Heart left ventricle (tissue), 16 donors: Measurements from ENCODE around the gene TMEM143. TPM values are rescaled to one million over a fixed set of nuclear protein-coding genes. Genes with fewer than 3 reads are reported as not detected.

Experiments
- ATAC-seq, 4 donors: fragments of 200-7000 bp; cut with Tn5 transposase; one replicate each; pipeline ENCODE4 v1.9.1; 2020 to 2022; ENCODE audit warnings: moderate library complexity in 4 of 4, mild to moderate bottlenecking in 3 of 4, moderate number of reproducible peaks in 1 of 4
- DNase-seq, 5 donors: peaks; one replicate each; pipeline ENCODE4 v3.0.0-alpha.2; 2020
- H3K27ac ChIP-seq, 12 donors: fragments of 200-600 bp; sonication (generic) in 4 of 12; one replicate each; pipeline versions ENCODE4 v1.5.0 to v1.8.0; 2016 to 2022; ENCODE audit warnings: mild to moderate bottlenecking in 2 of 12
- H3K27me3 ChIP-seq, 9 donors: fragments of 200-600 bp; sonication (generic) in 2 of 9; one replicate each; pipeline versions ENCODE4 v1.5.1 to v1.8.0; 2016 to 2022; ENCODE audit warnings: mild to moderate bottlenecking in 3 of 9
- H3K36me3 ChIP-seq, 9 donors: fragments of 200-600 bp; sonication (generic) in 2 of 9; one replicate each; pipeline versions ENCODE4 v1.5.0 to v1.8.0; 2018 to 2022; ENCODE audit warnings: mild to moderate bottlenecking in 2 of 9
- H3K4me1 ChIP-seq, 12 donors: fragments of 200-600 bp; sonication (generic) in 4 of 12; one replicate each; pipeline versions ENCODE4 v1.5.0 to v1.8.0; 2016 to 2022; ENCODE audit warnings: mild to moderate bottlenecking in 3 of 12
- H3K4me3 ChIP-seq, 12 donors: fragments of 200-600 bp; sonication (generic) in 4 of 12; one replicate each; pipeline versions ENCODE4 v1.5.0 to v1.8.0; 2017 to 2022; ENCODE audit warnings: mild to moderate bottlenecking in 9 of 12, moderate library complexity in 4 of 12
- H3K9me3 ChIP-seq, 12 donors: fragments of 200-600 bp; sonication (generic) in 4 of 12; one replicate each; pipeline versions ENCODE4 v1.5.0 to v1.8.0; 2016 to 2022; ENCODE audit warnings: mild to moderate bottlenecking in 1 of 12
- POLR2A ChIP-seq, 2 donors: fragments of 450-650 bp; IDR thresholded peaks; one replicate each; pipeline ENCODE4 v1.6.1; 2017; ENCODE audit warnings: antibody characterized with exemption in 2 of 2, mild to moderate bottlenecking in 2 of 2, moderate library complexity in 2 of 2
- WGBS, 4 donors: extraction: QIAGEN DNeasy Blood & Tissue Kit in 2 of 4; methylation state at CpG; one replicate each; pipeline versions ENCODE4 v1.1.5 to v1.1.7; 2013 to 2018; 5-methylcytosine and 5-hydroxymethylcytosine counted together
- intact Hi-C, 10 donors: fragments of 100-400 bp; cut with DNase I; formaldehyde crosslinking; loops; one replicate each; pipeline versions ENCODE4 v1.11.1 to v1.14.2; 2022
- polyA plus RNA-seq, 2 donors: library from polyadenylated mRNA; stranded (reverse); fragments of 200-250 nt; gene quantifications; one replicate each; pipeline ENCODE4 v1.2.3, GENCODE V29; 2013
- total RNA-seq, 9 donors: library from RNA; depleted of rRNA in 2 of 9; stranded (reverse); fragments of >200 nt in 2 of 9; fragmentation: NEBNext Ultra II Directional in 3 of 9; extraction: Animal tissue kit (Norgen Biotek cat#: 25700) in 3 of 9; gene quantifications; one replicate each; pipeline versions ENCODE4 v1.1.0 to v1.2.4, GENCODE V29; 2016 to 2023
- TF ChIP-seq, protein P1 (sequence below), 12 donors: fragments of 200-600 bp; sonication (generic) in 4 of 12; IDR thresholded peaks; one replicate each; pipeline versions ENCODE4 v1.5.0 to v1.8.0; 2018 to 2022; ENCODE audit warnings: antibody characterized with exemption in 12 of 12, mild to moderate bottlenecking in 5 of 12
- donor health status: ischemic (EF 13 %, LVEDD 7.1; RV severe dilation, severe dysfunction).
- donor health status: healthy with polysubstance abuse.
- donor health status: DM: no; HTN: yes; CAD: no.
- donor health status: DM: no; HTN: no; CAD: no.
- donor health status: ischemic (EF 25% LVEDD 6.9; RV normal size, moderate dysfunction).
- donor health status: ischemic (EF 25% LVEDD 5.7; RV mildly dilated, moderate dysfunction).
- donor health status: healthy.
- donor health status: DM: yes; HTN: yes; CAD: no.
- donor health status: ischemic (EF 35%, LVEDD 5.7; RV mildly dilated, moderate dysfunction).
- donor health status: nonischemic (EF 11% LVEDD 7.7; RV severe dilation, severe dysfunction).
- donor health status: DM: yes; HTN: yes; CAD: no.
- donor health status: PGD.
- donor health status: ischemic (EF 29% LVEDD 5.4; RV normal size, mild dysfunction).
- donor health status: nonischemic (EF 23%, LVEDD 6.1; RV moderate dilation, normal function).

TMEM143 gene
- total and polyA plus RNA-seq, 11 donors = 12.9 to 96.1 (median 63.5) TPM

DNA sequence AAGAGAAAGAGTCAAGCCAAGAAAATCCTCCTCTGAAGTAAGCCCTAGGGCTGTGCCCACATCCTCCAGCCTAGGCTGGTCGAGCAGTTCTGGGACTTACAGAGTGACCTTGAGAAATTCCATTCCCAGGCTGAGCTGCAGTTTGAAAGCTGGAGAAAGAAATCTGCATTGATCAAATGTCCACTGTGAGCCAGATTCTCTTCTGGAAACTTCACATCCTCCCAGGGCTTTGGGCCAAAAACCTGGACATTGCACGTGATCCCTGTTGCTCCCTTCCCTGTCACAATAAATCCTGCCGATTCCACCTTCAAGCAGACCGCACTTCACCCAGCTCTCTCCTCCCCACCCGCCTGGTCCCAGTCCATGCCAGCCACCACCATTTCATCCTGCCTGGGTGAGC, 15.7 kb downstream of the TMEM143 start:
- peak in 1 of 5 donors; percentile 28 for DNase-seq
- TF ChIP-seq POLR2A (IDR thresholded peaks at IDR 0.05) = no peak
- TF ChIP-seq, protein P1, sequence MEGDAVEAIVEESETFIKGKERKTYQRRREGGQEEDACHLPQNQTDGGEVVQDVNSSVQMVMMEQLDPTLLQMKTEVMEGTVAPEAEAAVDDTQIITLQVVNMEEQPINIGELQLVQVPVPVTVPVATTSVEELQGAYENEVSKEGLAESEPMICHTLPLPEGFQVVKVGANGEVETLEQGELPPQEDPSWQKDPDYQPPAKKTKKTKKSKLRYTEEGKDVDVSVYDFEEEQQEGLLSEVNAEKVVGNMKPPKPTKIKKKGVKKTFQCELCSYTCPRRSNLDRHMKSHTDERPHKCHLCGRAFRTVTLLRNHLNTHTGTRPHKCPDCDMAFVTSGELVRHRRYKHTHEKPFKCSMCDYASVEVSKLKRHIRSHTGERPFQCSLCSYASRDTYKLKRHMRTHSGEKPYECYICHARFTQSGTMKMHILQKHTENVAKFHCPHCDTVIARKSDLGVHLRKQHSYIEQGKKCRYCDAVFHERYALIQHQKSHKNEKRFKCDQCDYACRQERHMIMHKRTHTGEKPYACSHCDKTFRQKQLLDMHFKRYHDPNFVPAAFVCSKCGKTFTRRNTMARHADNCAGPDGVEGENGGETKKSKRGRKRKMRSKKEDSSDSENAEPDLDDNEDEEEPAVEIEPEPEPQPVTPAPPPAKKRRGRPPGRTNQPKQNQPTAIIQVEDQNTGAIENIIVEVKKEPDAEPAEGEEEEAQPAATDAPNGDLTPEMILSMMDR (IDR thresholded peaks at IDR 0.05) = no peak
- peak in 3 of 4 donors; percentile 23 to 61 (median 36) for ATAC-seq
- no peak overlapping the region for H3K4me3 ChIP-seq
- intact Hi-C loops = loop anchor here in 1 of 10 donors (10.0 kb wide), 1 partner anchor 87 kb away; no protein-coding TSS in a partner anchor
- H3K27me3 ChIP-seq = no peaks in the 10 kb centered on the region
- H3K27ac ChIP-seq = peak overlapping the region in 4 of 12 donors; percentile 9 to 48 (median 36)
- H3K9me3 ChIP-seq = no peaks in the 10 kb centered on the region
- peaks cover 0 to 5% (median 0%) of the 10 kb centered on the region in 9 donors for H3K36me3 ChIP-seq
- 20 to 37% (median 25%) methylated on average over 5 of the region's 5 CpGs for WGBS, 4 donors
- peaks cover 0 to 10% (median 3%) of the 10 kb centered on the region in 12 donors for H3K4me1 ChIP-seq

DNA sequence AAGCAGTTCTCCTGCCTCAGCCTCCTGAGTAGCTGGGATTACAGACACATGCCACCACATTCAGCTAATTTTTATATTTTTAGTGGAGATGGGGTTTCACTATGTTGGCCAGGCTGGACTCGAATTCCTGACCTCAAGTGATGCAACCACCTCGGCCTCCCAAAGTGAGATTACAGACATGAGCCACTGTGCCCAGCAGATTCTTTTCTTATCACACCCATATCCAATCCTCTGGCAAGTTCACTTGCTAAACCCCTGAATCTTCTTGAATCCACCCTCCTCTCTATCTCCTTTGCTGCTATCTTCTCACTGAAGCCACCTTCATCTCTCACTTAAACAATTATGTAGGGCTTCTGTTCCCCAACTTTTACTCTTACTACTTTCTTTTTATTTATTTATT, 17.5 kb downstream of the TMEM143 start:
- H3K9me3 ChIP-seq = no peaks in the 10 kb centered on the region
- peaks cover 0 to 10% (median 3%) of the 10 kb centered on the region in 12 donors for H3K4me1 ChIP-seq
- no peak overlapping the region for H3K27ac ChIP-seq
- ATAC-seq (no peak), DNase-seq (no peak)
- no peaks in the 10 kb centered on the region for H3K27me3 ChIP-seq
- TF ChIP-seq, protein P1 (IDR thresholded peaks at IDR 0.05) = no peak
- TF ChIP-seq POLR2A (IDR thresholded peaks at IDR 0.05) = no peak
- no peak overlapping the region for H3K4me3 ChIP-seq
- intact Hi-C loops = loop anchor here in 1 of 10 donors (10.0 kb wide), 1 partner anchor 89 kb away; no protein-coding TSS in a partner anchor
- 71 to 90% (median 89%) methylated on average over 2 of the region's 2 CpGs for WGBS, 4 donors
- H3K36me3 ChIP-seq = peaks cover 0 to 13% (median 4%) of the 10 kb centered on the region in 9 donors

DNA sequence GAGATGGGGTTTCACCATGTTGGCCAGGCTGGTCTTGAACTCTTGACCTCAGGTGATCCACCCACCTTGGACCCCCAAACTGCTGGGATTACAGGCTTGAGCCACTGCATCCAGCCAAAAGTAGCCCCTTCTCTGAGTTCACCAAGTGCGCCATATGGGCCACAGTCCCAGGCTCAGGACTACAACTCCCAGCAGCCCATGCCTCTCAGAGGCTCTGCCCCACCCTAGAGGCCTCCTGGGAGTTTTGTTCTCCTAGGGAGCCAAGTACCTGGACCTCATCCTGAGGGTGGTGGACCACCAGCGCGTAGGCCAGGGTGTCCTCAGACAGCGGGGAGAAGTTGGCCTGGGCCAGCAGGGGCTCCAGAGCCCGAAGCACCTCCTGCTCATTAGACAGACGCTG, 18.8 kb downstream of the TMEM143 start:
- H3K27ac ChIP-seq = no peak overlapping the region
- no peaks in the 10 kb centered on the region for H3K27me3 ChIP-seq
- intact Hi-C loops = loop anchor here in 1 of 10 donors (10.0 kb wide), 1 partner anchor 90 kb away; no protein-coding TSS in a partner anchor
- peaks cover 0 to 13% (median 4%) of the 10 kb centered on the region in 9 donors for H3K36me3 ChIP-seq
- H3K9me3 ChIP-seq = no peaks in the 10 kb centered on the region
- DNase-seq = no peak
- H3K4me1 ChIP-seq = peaks cover 0 to 10% (median 3%) of the 10 kb centered on the region in 12 donors
- ATAC-seq = no peak
- TF ChIP-seq POLR2A (IDR thresholded peaks at IDR 0.05) = no peak
- TF ChIP-seq, protein P1 (IDR thresholded peaks at IDR 0.05) = no peak
- 84 to 98% (median 94%) methylated on average over 5 to 6 of the region's 6 CpGs for WGBS, 4 donors
- no peak overlapping the region for H3K4me3 ChIP-seq

DNA sequence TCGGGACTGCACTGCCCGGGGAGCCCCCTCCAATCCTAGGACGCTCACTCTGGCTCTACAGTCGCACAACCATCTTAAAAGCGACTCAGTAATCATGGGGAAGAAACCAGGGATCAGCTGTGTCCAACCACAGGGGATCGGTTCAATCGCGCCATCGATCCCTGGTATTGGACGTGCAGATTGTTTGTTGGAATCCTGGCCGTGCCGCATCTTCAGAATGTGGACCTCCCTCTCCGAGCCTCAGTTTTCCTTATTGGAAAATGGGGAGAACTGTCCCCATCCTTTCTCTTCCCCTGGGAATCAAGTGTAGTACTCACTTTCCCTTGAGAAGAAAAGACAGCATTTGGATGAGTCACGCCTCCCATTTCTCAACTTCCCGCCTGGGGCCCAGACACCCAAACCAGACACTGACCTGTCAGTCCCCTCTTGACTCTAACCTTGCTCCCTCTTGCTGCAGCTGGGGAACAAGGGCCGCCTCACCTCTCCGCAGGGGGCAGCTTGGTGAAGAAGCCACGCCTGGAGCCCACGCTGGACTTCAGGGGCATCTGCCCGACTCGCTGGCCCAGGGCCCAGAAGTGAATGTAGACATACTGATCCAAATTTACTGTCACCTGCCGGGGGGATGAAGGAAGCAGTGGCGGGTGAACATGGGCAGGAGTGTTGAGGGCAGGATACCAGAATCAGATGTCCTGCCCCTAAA, 20.7 kb downstream of the TMEM143 start:
- Histone ChIP-seq H3K36me3 (peaks cover 0 to 20% (median 4%) of the 10 kb centered on the region in 9 donors), H3K4me3 (no peak overlapping the region), H3K27ac (no peak overlapping the region), H3K4me1 (peaks cover 0 to 4% (median 0%) of the 10 kb centered on the region in 12 donors), H3K27me3 (no peaks in the 10 kb centered on the region), H3K9me3 (no peaks in the 10 kb centered on the region)
- WGBS, 4 donors = 93 to 96% (median 93%) methylated on average over 22 to 23 of the region's 23 CpGs
- ATAC-seq (no peak), DNase-seq (no peak)
- intact Hi-C loops = loop anchor here in 1 of 10 donors (10.0 kb wide), 1 partner anchor 92 kb away; no protein-coding TSS in a partner anchor
- TF ChIP-seq POLR2A (IDR thresholded peaks at IDR 0.05) = no peak
- TF ChIP-seq, protein P1 (IDR thresholded peaks at IDR 0.05) = no peak
